NCI-H2227 treated with DMSO at 0.1 percent for 48 hours (cell line): ENCODE data around the gene ADAMTS5.

Experiments used
- DNase-seq: peaks from one replicate; lab custom pipeline; 2025; lab: John Stamatoyannopoulos, UW

Gene ADAMTS5

GRCh38 chr21:26967062-26967913 is at the start of gene ADAMTS5:
TSS of gene ADAMTS5 (minus strand) at chr21:26967088. CDS start at chr21:26966391, 697 bp downstream.
- no peak for DNase-seq

DNA sequence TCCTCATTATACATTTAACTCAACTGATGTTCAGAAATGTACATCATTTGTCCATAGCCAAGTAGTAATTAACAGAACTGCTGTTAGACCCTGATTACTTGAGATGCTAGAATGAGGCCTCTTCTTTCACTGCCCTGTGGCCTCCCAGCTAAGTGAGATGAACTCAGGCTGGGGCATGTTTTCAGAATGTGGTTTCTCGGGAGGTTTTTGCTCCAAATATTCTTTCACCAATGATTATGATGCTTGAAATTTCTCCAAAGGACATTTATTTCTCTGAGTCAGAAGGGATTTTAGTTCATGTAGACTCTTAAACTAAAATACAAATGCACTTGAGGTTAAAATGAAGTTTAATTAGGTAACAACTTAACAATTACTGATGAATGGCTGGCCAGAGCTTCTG is 34.6 kb upstream of the ADAMTS5 start:
- no peak for DNase-seq

- no peak for DNase-seq
Observed at GRCh38 chr21:26983576-26983975, 16.7 kb upstream of the ADAMTS5 start.

- no peak for DNase-seq
Observed at GRCh38 chr21:26982767-26983166, 15.9 kb upstream of the ADAMTS5 start.

- no peak for DNase-seq
Observed at GRCh38 chr21:26977746-26978145, 10.9 kb upstream of the ADAMTS5 start.

DNA sequence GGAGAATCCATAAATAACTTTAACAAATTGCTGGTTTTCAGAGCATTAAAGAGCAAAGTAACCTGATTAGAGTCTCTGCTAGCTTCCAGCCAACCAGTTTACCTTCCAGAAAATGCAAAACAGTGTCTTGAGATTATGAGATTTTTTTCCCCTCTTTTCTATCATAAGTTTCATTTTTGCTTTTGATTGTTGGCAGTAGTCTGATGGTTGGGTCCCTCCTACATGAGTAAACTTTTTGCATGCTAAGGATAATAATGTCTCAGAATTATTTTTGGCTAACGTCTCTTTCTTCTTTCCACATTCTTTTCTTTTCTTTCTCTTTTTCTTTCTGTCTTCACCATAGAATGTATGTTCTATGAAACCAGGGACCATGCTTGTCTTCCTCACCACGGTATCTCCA is 6.3 kb upstream of the ADAMTS5 start:
- no peak for DNase-seq

DNA sequence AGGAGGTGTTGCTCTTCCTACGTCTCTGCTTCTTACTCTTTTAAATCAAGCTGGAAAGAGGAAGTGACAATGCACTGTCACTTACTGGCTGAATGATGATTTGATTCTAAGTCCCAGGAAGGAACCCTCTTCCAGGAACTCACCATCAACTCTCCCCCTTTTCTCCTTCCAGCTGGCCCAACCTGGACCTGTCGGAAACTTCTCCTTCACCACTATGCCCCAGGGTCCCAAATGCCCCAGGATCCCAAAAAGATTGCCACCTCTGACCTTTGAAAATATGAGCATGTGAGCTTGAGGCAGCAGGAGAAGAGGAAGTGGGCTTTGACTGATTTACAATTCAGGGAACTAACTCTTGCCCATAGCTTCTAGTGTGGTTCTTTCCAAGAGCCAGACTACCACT is 5.3 kb upstream of the ADAMTS5 start:
- no peak for DNase-seq

- DNase-seq, result no peak
Observed at GRCh38 chr21:26969971-26970725, 3.3 kb upstream of the ADAMTS5 start.

DNA sequence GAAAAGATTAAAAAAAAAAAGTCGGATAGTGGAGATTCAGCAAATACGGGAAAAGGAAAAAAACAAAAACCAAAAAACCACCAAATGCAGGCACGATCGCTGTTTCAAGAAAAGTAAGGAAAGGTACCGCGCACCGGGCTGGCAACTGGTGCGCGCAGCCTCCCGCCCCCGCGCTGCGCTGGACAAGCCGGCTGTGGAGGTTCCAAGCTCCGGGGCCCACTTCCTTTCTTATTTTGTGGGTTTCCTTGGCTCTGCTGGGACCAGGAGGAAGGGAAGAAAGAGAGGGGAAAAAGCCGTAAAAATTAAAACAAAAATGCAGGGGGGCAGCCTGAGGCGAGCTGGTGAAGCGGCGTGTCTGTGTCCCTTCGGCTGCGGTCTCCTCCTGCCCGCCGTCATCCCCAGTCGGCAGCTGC is 233 bp downstream of the ADAMTS5 start:
- DNase-seq, result no peak

DNA sequence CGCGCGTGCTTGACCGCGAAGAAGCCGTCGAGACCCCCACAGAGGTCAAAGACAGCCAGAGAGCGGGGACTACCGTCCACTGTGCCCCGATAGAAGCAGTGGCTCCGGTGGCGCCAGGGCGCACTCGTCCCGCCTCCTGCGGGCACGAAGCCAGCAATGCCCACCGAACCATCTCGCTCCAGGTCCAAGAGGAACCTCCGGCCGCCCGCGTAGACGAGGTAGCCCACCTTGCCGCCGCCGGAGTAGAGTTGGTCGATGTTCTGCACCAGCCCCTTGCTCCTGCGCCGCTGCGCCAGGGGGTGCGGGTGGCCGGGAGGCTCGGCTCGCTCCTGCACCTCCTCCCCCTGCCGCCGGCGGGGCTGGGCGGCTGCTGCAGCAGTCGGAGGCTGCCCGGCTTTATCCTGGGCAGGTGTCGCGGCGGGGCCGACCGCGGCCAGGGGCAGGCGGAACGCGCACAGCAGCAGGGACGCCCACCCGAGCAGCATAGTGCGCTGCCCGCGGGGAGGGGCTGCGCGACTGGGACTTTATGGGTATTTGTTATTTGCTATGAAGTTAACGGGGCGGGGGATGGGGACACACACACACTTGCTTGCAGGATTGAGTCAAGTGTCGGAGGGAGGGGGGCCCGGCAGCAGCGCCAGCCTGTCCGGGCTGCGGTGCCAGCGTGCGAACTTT is 844 bp downstream of the ADAMTS5 start:
- no peak for DNase-seq

GRCh38 chr21:26965040-26965906 is 1.6 kb downstream of the ADAMTS5 start:
- peak; percentile 7 for DNase-seq

GRCh38 chr21:26964170-26964778 is 2.6 kb downstream of the ADAMTS5 start:
- DNase-seq, result no peak

DNA sequence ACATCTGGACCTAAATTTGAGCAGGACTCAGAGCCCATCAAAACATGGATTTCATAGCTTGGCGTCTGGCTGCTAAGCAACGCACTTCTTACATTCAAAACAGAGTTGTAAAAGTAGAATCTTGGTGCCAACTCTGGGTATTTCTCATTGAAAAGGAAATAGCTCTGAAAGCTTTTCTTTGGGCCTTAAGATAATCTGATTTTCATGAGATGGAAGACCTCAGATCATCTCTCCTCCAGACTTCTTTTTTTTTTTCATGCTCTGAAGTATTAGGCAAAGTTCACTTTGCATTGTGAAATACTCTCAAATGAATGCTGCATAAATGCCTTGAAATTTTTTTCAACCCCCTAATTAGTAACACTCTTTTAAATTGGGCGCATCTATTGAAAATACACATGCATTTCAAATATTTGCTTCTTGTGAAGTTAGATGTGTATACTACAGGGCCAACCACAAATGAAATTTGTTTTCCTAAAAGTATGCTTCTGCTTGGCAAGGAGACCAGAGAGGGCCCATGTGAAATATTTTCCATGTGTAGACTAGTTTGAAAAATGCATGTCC is 4.2 kb downstream of the ADAMTS5 start:
- no peak for DNase-seq

GRCh38 chr21:26961698-26962097 is 5.2 kb downstream of the ADAMTS5 start:
- DNase-seq, result no peak

DNA sequence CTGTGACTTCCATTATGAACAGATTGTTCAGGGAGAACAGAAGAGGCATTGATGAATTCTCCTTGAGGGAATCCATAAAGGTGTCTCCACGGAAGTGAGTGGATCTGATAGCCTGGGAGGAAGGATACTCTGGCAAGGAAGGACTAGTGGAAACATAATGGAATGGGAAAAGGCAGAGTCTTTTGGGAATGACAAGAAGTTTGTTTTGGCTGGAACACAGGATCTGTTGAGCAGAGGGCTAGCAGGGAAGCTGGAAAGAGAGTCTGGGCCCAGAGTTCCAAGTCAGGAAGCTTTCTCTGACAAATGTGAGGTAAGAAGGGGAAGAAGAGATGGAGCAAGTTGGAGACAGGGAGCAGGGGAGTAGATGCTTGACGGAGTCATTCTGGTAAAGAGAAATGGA is 8.1 kb downstream of the ADAMTS5 start:
- DNase-seq, result no peak

GRCh38 chr21:26956813-26957212 is 10.1 kb downstream of the ADAMTS5 start:
- DNase-seq, result no peak

- DNase-seq, result no peak
Observed at GRCh38 chr21:26956216-26956615, 10.7 kb downstream of the ADAMTS5 start.

GRCh38 chr21:26954662-26955121 is 12.2 kb downstream of the ADAMTS5 start:
- no peak for DNase-seq

DNA sequence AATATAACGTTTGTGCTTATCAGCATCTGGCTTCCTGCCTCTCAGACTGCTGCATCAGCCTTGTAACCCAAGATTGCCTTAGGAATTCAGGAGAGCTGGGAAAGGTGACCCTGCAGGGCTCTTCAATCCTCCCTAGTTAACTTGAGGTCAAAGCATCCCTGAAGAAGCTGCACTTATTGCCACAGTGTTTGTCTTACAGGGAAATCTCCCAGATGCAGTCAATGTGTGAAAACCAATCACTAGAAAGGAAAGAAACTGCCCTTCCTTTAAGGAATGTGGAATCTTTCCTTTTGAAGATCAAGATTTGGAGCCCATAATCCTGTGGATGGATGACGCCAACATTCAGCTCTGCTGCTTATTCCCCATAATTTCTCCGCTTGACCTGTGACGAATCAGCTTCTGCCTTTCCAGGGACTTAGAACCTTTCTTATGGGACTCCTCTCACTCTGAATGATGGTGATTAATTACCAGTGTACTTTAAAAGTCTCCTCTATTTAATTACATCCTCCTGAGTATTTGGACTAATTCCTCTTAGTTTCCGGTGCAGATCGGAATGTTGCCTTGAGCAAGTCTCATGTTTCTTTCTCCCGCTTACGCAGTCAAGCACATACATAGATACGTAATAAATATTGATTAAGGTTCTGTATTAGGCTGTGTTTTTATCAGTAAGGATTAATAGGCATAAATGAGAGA is 14.4 kb downstream of the ADAMTS5 start:
- DNase-seq, result no peak

GRCh38 chr21:26949830-26950229 is 17.1 kb downstream of the ADAMTS5 start:
- DNase-seq, result no peak
